ENCODE data around the gene GRIN3B. TPM values are rescaled to one million over a fixed set of nuclear protein-coding genes. Genes with fewer than 3 reads are reported as not detected.

The GRIN3B gene
- total and polyA plus RNA-seq, 2 of the 8 experiments (the other 6 are each of a cell fraction or from before 2014, with no cell fraction given) = 0.45 to 1.0 TPM

DNA sequence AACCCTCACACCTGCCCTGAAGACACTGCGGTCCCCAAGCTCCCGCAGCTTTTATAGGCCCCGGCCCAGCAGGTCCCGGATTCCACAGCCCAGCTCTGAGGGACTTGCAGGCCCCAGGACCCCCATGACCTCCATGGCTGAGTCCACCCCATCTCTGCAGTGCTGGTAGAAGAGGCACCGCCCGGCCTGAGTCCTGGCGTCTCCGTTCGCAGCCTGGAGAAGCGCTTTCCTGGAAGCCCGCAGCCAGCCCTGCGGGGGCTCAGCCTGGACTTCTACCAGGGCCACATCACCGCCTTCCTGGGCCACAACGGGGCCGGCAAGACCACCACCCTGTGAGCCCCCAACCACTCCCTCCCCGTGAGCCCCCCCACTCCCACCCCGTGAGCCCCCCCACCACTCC is 48.9 kb downstream of the GRIN3B start:
- Histone ChIP-seq H3K56ac (replicated peaks; ENCODE audit: insufficient read length, low read depth, low read length) (no peak overlapping the region), H3K4me1 (replicated peaks in 1 of 4; ENCODE audit: control insufficient read depth in 3 of 4, insufficient read depth in 4 of 4, low read length in 3 of 4) (no peaks in the 10 kb centered on the region), H2AFZ (ENCODE audit: low read length) (no peak overlapping the region), H2BK5ac (ENCODE audit: low read depth, low read length) (no peak overlapping the region), H3K27me3 (replicated peaks in 1 of 4; ENCODE audit: control insufficient read depth in 3 of 4, extremely low read depth in 1 of 4, insufficient read depth in 3 of 4, low read length in 3 of 4) (no peaks in the 10 kb centered on the region), H3K27ac (ENCODE audit: low read depth, low read length) (no peak overlapping the region), H3K9me3 (ENCODE audit: insufficient read depth in 2 of 2, low read depth in 1 of 2, low read length in 1 of 2) (peaks cover 0 to 10% of the 10 kb centered on the region in 2 experiments; a peak in 1 of 4 replicates), H3K23me2 (ENCODE audit: low read depth, low read length) (peaks cover 3% of the 10 kb centered on the region; the same call in 1 of the 2 replicates), H3K14ac (ENCODE audit: insufficient read length) (no peak overlapping the region), H3K36me3 (ENCODE audit: control insufficient read depth in 2 of 4, insufficient read depth in 4 of 4, low read length in 3 of 4) (peaks cover 0 to 16% (median under 1%) of the 10 kb centered on the region in 4 experiments; a peak in 1 of 8 replicates), H3K23ac (ENCODE audit: insufficient read length) (no peak overlapping the region), H2BK120ac (replicated peaks; ENCODE audit: low read depth, low read length) (no peak overlapping the region), H4K8ac (ENCODE audit: extremely low read depth, insufficient read depth, low read length) (no peak overlapping the region), H4K5ac (ENCODE audit: insufficient read length, low read depth, low read length) (no peak overlapping the region), H3K18ac (ENCODE audit: extremely low read depth, low read length) (no peak overlapping the region; the same call in 1 of the 2 replicates), H3K4ac (replicated peaks; ENCODE audit: insufficient read length, low read depth, low read length) (no peak overlapping the region), H2AK5ac (ENCODE audit: low read depth, low read length) (no peak overlapping the region), H3K4me2 (ENCODE audit: insufficient read depth in 1 of 2, low read depth in 2 of 2, low read length in 2 of 2) (no peak overlapping the region), H4K20me1 (replicated peaks in 1 of 2; ENCODE audit: control insufficient read depth in 1 of 2, insufficient read depth in 2 of 2, low read length in 2 of 2) (no peaks in the 10 kb centered on the region), H2BK20ac (ENCODE audit: low read length) (no peak overlapping the region), H3K4me3 (ENCODE audit: extremely low read depth in 1 of 4, insufficient read depth in 2 of 4, low read depth in 3 of 4, low read length in 4 of 4) (no peak overlapping the region), H3K79me2 (ENCODE audit: control insufficient read depth in 1 of 2, insufficient read depth in 2 of 2, low read length in 2 of 2) (no peaks in the 10 kb centered on the region), H3K9ac (replicated peaks in 1 of 4; ENCODE audit: extremely low read depth in 1 of 4, low read depth in 3 of 4, low read length in 3 of 4) (no peak overlapping the region), H2BK15ac (ENCODE audit: low read length) (no peak overlapping the region), H4K91ac (replicated peaks; ENCODE audit: insufficient read length, low read length) (no peak overlapping the region), H3K79me1 (ENCODE audit: low read depth, low read length) (no peaks in the 10 kb centered on the region), H2BK12ac (ENCODE audit: low read depth, low read length) (no peak overlapping the region)
- no peak for TF ChIP-seq RFX5 (IDR thresholded peaks at IDR 0.05; ENCODE audit: borderline replicate concordance, low read depth, low read length)
- no peak for TF ChIP-seq CBX8 (IDR thresholded peaks at IDR 0.05; ENCODE audit: borderline replicate concordance, low read depth, low read length)
- no peak for TF ChIP-seq POLR2A (IDR thresholded peaks at IDR 0.05; ENCODE audit: control extremely low read depth in 1 of 2, low read depth in 2 of 2, low read length in 2 of 2)
- TF ChIP-seq JUND (IDR thresholded peaks at IDR 0.05; ENCODE audit: low read length) = no peak
- TF ChIP-seq SP1 (IDR thresholded peaks at IDR 0.05; ENCODE audit: low read depth, low read length) = no peak
- no peak for TF ChIP-seq NRF1 (IDR thresholded peaks at IDR 0.05; ENCODE audit: low read depth, low read length)
- TF ChIP-seq EGR1 (IDR thresholded peaks at IDR 0.05; ENCODE audit: borderline replicate concordance, low read depth, low read length) = no peak
- FAIRE-seq (no peak), DNase-seq (ENCODE audit: low read depth in 1 of 2, low spot score in 2 of 2) (no peak)
- ChIA-PET CTCF (ENCODE audit: partially characterized antibody) (interaction anchor here (1.5 to 1.9 kb wide), 2 partner anchors 16 to 22 kb away, joined by 4 to 8 read pairs; no protein-coding TSS in a partner anchor), POLR2A (ENCODE audit: partially characterized antibody) (interaction anchor here (1.1 to 16.4 kb wide), 7 partner anchors 9 to 36 kb away, joined by 3 to 509 read pairs (median 8); partner anchors contain the start of genes ABCA7, CNN2 and RNU6-2)
- 97% methylated on average over 12 of the region's 17 CpGs; no CpG with 5 or more reads in 1 of the 2 experiments for WGBS, 2 experiments (ENCODE audit: extremely low coverage in 1 of 2, insufficient coverage in 1 of 2, insufficient read length in 1 of 2, insufficient replicate concordance in 2 of 2, low coverage in 1 of 2, low lambda C conversion rate in 2 of 2, missing lambda C conversion rate in 1 of 2)

Data from H1 (cell line).